Activated CD8-positive, alpha-beta T cell treated with anti-CD3 and anti-CD28 coated beads, Interleukin-2, amount 10 ng/mL, durations not matched to agents 7 days and 5 days (primary cell): ENCODE measurements around the gene XNDC1N. TPM values are rescaled to one million over a fixed set of nuclear protein-coding genes. Genes with fewer than 3 reads are reported as not detected.

Experiments
- ATAC-seq: fragments of 150-1000 bp; cut with Tn5 transposase; one replicate; pipeline ENCODE4 v1.10.0; 2021; ENCODE audit warnings: moderate library complexity
- CTCF ChIA-PET: fragments of 350-600 bp; sonication (Branson Sonifier 250); formaldehyde crosslinking; loops from one replicate; lab custom pipeline; 2021; ENCODE audit warnings: antibody characterized with exemption; lab: Charles Lee
- POLR2A ChIA-PET: fragments of 350-600 bp; sonication (Branson Sonifier 250); formaldehyde crosslinking; loops from one replicate; lab custom pipeline; 2021; ENCODE audit warnings: antibody characterized with exemption; lab: Charles Lee
- DNase-seq: peaks from one replicate; pipeline ENCODE4 v3.0.0-alpha.2; 2020
- H3K27ac Mint-ChIP-seq: one replicate; pipeline ENCODE4 v1.8.0; 2021; ENCODE audit warnings: mild to moderate bottlenecking, mixed read lengths
- H3K27me3 Mint-ChIP-seq: one replicate; pipeline ENCODE4 v1.8.0; 2021; ENCODE audit warnings: low read depth, mixed read lengths
- H3K36me3 Mint-ChIP-seq: one replicate; pipeline ENCODE4 v1.8.0; 2021; ENCODE audit warnings: low read depth, mixed read lengths
- H3K4me1 Mint-ChIP-seq: one replicate; pipeline ENCODE4 v1.8.0; 2021; ENCODE audit warnings: low read depth, mixed read lengths
- H3K4me3 Mint-ChIP-seq: one replicate; pipeline ENCODE4 v1.8.0; 2021; ENCODE audit warnings: mild to moderate bottlenecking, mixed read lengths
- H3K9me3 Mint-ChIP-seq: one replicate; pipeline ENCODE4 v1.8.0; 2022; ENCODE audit warnings: mixed read lengths; ENCODE audit not compliant: insufficient read depth
- total RNA-seq, 2 experiments: library from RNA; stranded (reverse); gene quantifications; one replicate each; pipeline ENCODE4 v1.2.3, GENCODE V29; 2021

XNDC1N gene, protein sequence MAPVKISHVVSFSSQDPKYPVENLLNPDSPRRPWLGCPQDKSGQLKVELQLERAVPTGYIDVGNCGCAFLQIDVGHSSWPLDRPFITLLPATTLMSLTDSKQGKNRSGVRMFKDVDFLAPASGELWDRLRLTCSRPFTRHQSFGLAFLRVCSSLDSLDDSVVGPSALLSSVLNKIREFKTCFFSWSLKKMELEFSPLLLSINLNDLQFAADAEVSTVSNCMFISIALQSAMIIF
- total RNA-seq, result 10 to 100 TPM; 19.1 to 21.2 TPM

- peak; percentile 88 for ATAC-seq
- peak within 1 kb of the TSS; percentile 99 for H3K27ac Mint-ChIP-seq
- no peaks in the 10 kb centered on the region for H3K9me3 Mint-ChIP-seq
- CTCF ChIA-PET, result interaction anchor here (0.8 to 2.6 kb wide), 12 partner anchors 8 to 503 kb away, joined by 3 to 16 read pairs (median 4); no protein-coding TSS in a partner anchor
- POLR2A ChIA-PET, result interaction anchor here (0.6 to 2.4 kb wide), 12 partner anchors 11 to 1725 kb away, joined by 3 to 16 read pairs (median 3); partner anchors contain the start of genes ANAPC15, FADD and IL18BP
- H3K36me3 Mint-ChIP-seq, result peaks cover 20% of the 10 kb centered on the region
- no peaks in the 10 kb centered on the region for H3K27me3 Mint-ChIP-seq
- peaks cover 35% of the 10 kb centered on the region for H3K4me1 Mint-ChIP-seq
- peak within 1 kb of the TSS; percentile 91 for H3K4me3 Mint-ChIP-seq
- peak; percentile 86 for DNase-seq
Measured at GRCh38 chr11:71927820-71928736, at the start of gene XNDC1N. XNDC1N (minus strand) TSS chr11:71928594; CDS start chr11:71923353, 5,241 bp downstream.

DNA sequence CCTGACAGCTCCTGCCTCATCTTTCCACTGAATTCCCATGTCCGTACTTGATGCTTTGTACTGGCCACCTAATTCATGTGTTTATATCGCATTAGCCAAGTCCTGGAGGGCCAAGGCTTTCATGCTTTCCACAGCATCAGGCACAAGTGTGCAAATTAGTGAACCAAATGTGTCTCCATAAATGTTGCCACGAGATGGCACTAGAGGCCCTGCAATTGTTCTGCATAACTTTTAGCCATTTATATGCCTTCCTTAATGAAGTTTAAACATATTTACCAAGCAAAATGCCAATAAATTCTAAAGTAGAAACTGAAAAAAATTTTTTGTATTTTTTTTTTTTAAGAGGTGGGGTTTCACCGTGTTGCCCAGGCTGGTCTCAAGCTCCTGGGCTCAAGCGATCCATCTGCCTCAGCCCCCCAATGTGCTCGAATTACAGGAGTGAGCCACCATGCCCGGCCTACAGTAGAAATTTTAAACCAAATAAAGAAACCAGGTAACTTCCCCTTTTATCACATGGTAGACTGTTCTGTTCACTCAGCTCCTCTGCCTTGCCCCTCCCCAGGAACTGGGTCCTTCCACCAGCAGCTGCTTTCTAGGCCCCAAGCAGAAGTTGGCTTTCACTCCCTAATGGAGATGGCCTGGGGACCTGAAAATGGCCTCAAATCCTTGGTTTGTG lies 49.5 kb upstream of the XNDC1N start:
- H3K9me3 Mint-ChIP-seq, result no peaks in the 10 kb centered on the region
- DNase-seq (peak; percentile 74), ATAC-seq (peak; percentile 70)
- no peak overlapping the region for H3K27ac Mint-ChIP-seq
- H3K27me3 Mint-ChIP-seq, result no peaks in the 10 kb centered on the region
- no peaks in the 10 kb centered on the region for H3K4me1 Mint-ChIP-seq
- H3K4me3 Mint-ChIP-seq, result no peak overlapping the region
- CTCF ChIA-PET, result interaction anchor here (0.7 to 5.5 kb wide), 33 partner anchors 8 to 457 kb away, joined by 3 to 34 read pairs (median 7); partner anchors contain the start of genes CLPB, IL18BP, RNF121 and XNDC1N
- POLR2A ChIA-PET, result interaction anchor here (1.1 to 1.4 kb wide), 2 partner anchors 20 to 50 kb away, joined by 3 to 4 read pairs; partner anchors contain the start of gene XNDC1N
- H3K36me3 Mint-ChIP-seq, result no peaks in the 10 kb centered on the region

DNA sequence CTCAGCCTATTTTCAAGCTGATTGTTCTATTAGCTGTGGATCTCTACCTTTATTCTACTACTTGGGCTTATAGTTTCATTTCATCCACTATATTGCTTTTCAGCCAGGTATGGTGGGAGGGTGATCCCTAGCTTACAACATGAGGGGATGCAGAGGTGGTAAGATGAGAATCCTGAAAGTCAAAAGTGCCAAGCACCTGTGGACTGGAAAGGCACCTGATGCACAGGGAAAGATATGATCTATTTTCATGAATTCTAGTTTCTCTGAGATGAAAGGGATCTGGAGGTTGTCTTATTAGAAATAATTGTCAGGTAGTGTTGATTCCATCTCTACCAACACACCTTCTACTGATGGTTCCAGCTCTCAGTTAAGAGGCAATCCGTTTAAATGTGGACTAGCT lies 48.7 kb upstream of the XNDC1N start:
- ChIA-PET CTCF (interaction anchor here (0.7 to 5.5 kb wide), 29 partner anchors 9 to 454 kb away, joined by 3 to 34 read pairs (median 7); partner anchors contain the start of genes IL18BP, RNF121 and XNDC1N), POLR2A (interaction anchor here (1.1 to 1.4 kb wide), 2 partner anchors 21 to 49 kb away, joined by 3 to 4 read pairs; partner anchors contain the start of gene XNDC1N)
- Mint-ChIP-seq H3K4me3 (no peak overlapping the region), H3K36me3 (peaks cover under 1% of the 10 kb centered on the region), H3K27ac (no peak overlapping the region), H3K9me3 (no peaks in the 10 kb centered on the region), H3K27me3 (no peaks in the 10 kb centered on the region), H3K4me1 (no peaks in the 10 kb centered on the region)
- no peak for ATAC-seq
- no peak for DNase-seq

- POLR2A ChIA-PET, result no interaction called here
- no peak for DNase-seq
- Mint-ChIP-seq H3K36me3 (peaks cover 3% of the 10 kb centered on the region), H3K4me1 (no peaks in the 10 kb centered on the region), H3K9me3 (no peaks in the 10 kb centered on the region), H3K27me3 (no peaks in the 10 kb centered on the region), H3K27ac (no peak overlapping the region), H3K4me3 (no peak overlapping the region)
- no peak for ATAC-seq
- CTCF ChIA-PET, result interaction anchor here (0.8 to 5.5 kb wide), 24 partner anchors 8 to 454 kb away, joined by 3 to 34 read pairs (median 8); partner anchors contain the start of genes IL18BP, RNF121 and XNDC1N
Measured at GRCh38 chr11:71976551-71976950, 48.2 kb upstream of the XNDC1N start.

- POLR2A ChIA-PET, result no interaction called here
- H3K4me3 Mint-ChIP-seq, result no peak overlapping the region
Measured at GRCh38 chr11:71971680-71972079, 43.3 kb upstream of the XNDC1N start.

DNA sequence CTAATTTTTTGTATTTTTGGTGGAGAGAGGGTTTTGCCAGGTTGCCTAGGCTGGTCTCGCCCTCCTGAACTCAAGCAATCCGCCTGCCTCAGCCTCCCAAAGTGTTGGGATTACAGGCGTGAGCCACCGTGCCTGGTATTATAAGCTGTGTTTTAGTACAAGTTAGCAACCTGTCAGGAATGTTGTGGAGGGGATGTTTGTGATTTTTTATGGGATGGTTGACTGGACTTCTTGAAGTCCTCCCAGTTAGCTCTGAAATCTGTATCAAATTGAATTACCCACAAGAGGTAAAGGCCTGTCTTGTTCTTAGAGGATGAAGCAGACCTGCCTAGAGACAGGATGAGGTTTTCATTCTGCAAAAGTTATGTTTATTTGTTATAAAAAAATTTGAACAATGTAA lies 36.2 kb upstream of the XNDC1N start:
- CTCF ChIA-PET, result interaction anchor here (1.2 to 4.0 kb wide), 2 partner anchors 13 to 483 kb away, joined by 3 to 14 read pairs; no protein-coding TSS in a partner anchor
- H3K4me1 Mint-ChIP-seq, result peaks cover 7% of the 10 kb centered on the region
- H3K9me3 Mint-ChIP-seq, result no peaks in the 10 kb centered on the region
- H3K27me3 Mint-ChIP-seq, result no peaks in the 10 kb centered on the region
- H3K4me3 Mint-ChIP-seq, result no peak overlapping the region
- ATAC-seq, result no peak
- H3K27ac Mint-ChIP-seq, result no peak overlapping the region
- POLR2A ChIA-PET, result no interaction called here
- peaks cover 32% of the 10 kb centered on the region for H3K36me3 Mint-ChIP-seq
- DNase-seq, result no peak

More at GRCh38 chr11:71971680-71972079, 43.3 kb upstream of the XNDC1N start:
- no peaks in the 10 kb centered on the region for H3K9me3 Mint-ChIP-seq
- H3K36me3 Mint-ChIP-seq, result peaks cover 11% of the 10 kb centered on the region
- CTCF ChIA-PET, result no interaction called here
- H3K27ac Mint-ChIP-seq, result no peak overlapping the region
- H3K27me3 Mint-ChIP-seq, result no peaks in the 10 kb centered on the region
- DNase-seq, result no peak
- no peaks in the 10 kb centered on the region for H3K4me1 Mint-ChIP-seq
- ATAC-seq, result no peak

DNA sequence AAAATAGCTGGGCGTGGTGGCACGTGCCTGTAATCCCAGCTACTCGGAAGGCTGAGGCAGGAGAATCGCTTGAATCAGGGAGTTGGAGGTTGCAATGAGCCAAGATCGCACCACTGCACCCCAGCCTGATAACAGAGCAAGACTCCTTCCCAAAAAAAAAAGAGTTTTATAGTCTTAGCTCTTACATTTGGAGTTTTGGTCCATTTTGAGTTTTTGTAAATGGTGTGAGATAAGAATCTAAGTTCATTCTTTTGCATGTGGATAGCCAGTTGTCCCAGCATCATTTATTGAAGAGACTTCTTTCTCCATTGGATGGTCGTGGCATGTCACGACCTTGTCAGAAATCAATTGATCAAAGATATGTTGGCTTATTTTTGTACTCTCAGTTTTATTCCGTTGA lies 35.1 kb upstream of the XNDC1N start:
- ATAC-seq (no peak), DNase-seq (no peak)
- Mint-ChIP-seq H3K27ac (no peak overlapping the region), H3K27me3 (no peaks in the 10 kb centered on the region), H3K9me3 (no peaks in the 10 kb centered on the region), H3K4me3 (no peak overlapping the region), H3K4me1 (peaks cover 7% of the 10 kb centered on the region), H3K36me3 (peaks cover 32% of the 10 kb centered on the region)
- ChIA-PET POLR2A (no interaction called here), CTCF (interaction anchor here (4.0 kb wide), 1 partner anchor 14 kb away, joined by 14 read pairs; no protein-coding TSS in a partner anchor)

GRCh38 chr11:71962428-71963038 lies 34.1 kb upstream of the XNDC1N start:
- Mint-ChIP-seq H3K4me3 (no peak overlapping the region), H3K4me1 (peaks cover 7% of the 10 kb centered on the region), H3K9me3 (no peaks in the 10 kb centered on the region), H3K27ac (no peak overlapping the region), H3K27me3 (no peaks in the 10 kb centered on the region), H3K36me3 (peaks cover 32% of the 10 kb centered on the region)
- no peak for ATAC-seq
- no peak for DNase-seq
- ChIA-PET CTCF (no interaction called here), POLR2A (no interaction called here)

- DNase-seq (no peak), ATAC-seq (no peak)
- ChIA-PET CTCF (interaction anchor here (0.6 kb wide), 1 partner anchor 21 kb away, joined by 3 read pairs; no protein-coding TSS in a partner anchor), POLR2A (no interaction called here)
- Mint-ChIP-seq H3K4me3 (no peak overlapping the region), H3K9me3 (no peaks in the 10 kb centered on the region), H3K27ac (no peak overlapping the region), H3K36me3 (peaks cover 12% of the 10 kb centered on the region), H3K27me3 (no peaks in the 10 kb centered on the region), H3K4me1 (no peaks in the 10 kb centered on the region)
Measured at GRCh38 chr11:71955898-71956456, 27.6 kb upstream of the XNDC1N start.

GRCh38 chr11:71951741-71952310 lies 23.4 kb upstream of the XNDC1N start:
- no peaks in the 10 kb centered on the region for H3K27me3 Mint-ChIP-seq
- no peaks in the 10 kb centered on the region for H3K9me3 Mint-ChIP-seq
- no peak for DNase-seq
- CTCF ChIA-PET, result no interaction called here
- no peaks in the 10 kb centered on the region for H3K4me1 Mint-ChIP-seq
- no peak overlapping the region for H3K27ac Mint-ChIP-seq
- ATAC-seq, result no peak
- no peaks in the 10 kb centered on the region for H3K36me3 Mint-ChIP-seq
- no peak overlapping the region for H3K4me3 Mint-ChIP-seq
- POLR2A ChIA-PET, result no interaction called here
